Subcutaneous adipose tissue (tissue), 4 donors: ENCODE measurements around the gene ZNF597. TPM values are rescaled to one million over a fixed set of nuclear protein-coding genes. Genes with fewer than 3 reads are reported as not detected.

ENCODE experiments used
- total RNA-seq, 4 donors: library from RNA; depleted of rRNA; stranded (reverse); fragments of >200 nt; gene quantifications; one replicate each; pipeline ENCODE4 v1.1.0, GENCODE V29; 2016
- TF ChIP-seq, protein P1 (sequence below): fragments of 450-650 bp; IDR thresholded peaks from one replicate; pipeline ENCODE4 v1.5.1; 2016; ENCODE audit warnings: low read depth, mild to moderate bottlenecking, control low read depth, antibody characterized with exemption, moderate library complexity

ZNF597 gene
- total RNA-seq, 4 donors from 2014 or later: 1.9 to 2.5 (median 2.2) TPM

DNA sequence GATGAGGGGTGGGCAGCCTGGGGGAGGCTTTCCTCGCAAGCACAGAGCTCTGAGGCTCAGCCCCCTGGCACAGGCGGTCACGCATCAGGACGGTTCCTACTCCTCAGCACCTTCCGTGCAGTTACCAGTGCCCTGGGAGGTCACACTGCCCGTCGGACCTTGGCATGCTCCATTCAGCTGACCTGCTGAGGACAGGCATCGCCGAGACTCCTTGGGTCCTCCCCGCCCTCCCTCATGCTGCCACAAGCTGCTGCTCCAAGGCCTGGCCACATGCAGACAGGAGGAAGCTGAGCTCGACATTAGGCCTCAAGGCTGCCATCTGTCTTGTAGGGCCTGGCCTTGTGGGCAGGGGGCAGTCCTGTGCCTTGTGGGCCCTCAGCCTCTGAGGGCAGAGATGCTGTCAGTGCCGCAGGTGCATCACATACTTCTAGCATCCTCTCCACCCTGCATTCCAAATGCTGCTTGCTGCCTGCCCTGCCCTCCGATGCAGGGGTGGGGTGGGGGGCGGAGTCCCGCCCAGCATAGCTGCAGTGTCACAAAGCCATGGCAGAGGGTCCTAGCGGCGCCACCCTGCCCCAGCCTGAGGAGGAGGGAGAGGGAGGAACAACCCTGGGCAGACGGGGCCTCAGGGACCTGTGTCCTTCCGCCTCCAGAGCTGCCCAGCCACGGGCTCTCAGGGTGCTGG is 42.7 kb upstream of the ZNF597 start:
- TF ChIP-seq, protein P1, sequence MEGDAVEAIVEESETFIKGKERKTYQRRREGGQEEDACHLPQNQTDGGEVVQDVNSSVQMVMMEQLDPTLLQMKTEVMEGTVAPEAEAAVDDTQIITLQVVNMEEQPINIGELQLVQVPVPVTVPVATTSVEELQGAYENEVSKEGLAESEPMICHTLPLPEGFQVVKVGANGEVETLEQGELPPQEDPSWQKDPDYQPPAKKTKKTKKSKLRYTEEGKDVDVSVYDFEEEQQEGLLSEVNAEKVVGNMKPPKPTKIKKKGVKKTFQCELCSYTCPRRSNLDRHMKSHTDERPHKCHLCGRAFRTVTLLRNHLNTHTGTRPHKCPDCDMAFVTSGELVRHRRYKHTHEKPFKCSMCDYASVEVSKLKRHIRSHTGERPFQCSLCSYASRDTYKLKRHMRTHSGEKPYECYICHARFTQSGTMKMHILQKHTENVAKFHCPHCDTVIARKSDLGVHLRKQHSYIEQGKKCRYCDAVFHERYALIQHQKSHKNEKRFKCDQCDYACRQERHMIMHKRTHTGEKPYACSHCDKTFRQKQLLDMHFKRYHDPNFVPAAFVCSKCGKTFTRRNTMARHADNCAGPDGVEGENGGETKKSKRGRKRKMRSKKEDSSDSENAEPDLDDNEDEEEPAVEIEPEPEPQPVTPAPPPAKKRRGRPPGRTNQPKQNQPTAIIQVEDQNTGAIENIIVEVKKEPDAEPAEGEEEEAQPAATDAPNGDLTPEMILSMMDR: no peak

DNA sequence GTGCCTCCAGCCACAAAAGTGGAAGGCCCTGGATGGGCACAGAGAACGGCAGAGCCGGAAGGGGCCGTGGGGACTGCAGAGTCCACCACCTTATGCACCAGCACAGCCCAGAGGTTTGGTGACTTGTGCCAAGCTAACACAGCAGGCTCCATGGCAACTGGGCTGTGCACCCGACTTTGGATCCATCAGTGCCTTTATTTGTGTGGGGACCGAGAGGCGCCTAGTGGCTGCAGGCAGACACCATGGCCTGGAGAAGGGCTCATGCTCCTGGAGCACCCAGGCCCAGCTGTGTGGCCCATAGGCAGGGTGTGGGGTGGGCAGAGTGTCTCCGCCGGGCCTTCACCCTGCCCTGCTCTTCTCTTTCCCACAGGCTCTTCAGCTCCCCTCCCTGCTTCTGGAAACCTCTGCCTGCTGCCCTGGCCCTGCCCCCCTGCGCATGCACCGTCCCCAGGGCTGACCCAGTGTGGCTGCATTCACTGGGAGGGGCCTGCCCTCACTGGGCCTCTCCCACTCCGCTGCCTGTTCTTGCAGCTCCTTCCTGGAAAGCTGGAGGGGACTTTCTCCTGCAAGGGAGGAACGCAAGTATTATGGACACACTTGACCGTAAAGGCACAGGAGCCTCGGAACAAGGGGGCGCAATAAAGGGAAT is 41.9 kb upstream of the ZNF597 start:
- TF ChIP-seq, protein P1: no peak

DNA sequence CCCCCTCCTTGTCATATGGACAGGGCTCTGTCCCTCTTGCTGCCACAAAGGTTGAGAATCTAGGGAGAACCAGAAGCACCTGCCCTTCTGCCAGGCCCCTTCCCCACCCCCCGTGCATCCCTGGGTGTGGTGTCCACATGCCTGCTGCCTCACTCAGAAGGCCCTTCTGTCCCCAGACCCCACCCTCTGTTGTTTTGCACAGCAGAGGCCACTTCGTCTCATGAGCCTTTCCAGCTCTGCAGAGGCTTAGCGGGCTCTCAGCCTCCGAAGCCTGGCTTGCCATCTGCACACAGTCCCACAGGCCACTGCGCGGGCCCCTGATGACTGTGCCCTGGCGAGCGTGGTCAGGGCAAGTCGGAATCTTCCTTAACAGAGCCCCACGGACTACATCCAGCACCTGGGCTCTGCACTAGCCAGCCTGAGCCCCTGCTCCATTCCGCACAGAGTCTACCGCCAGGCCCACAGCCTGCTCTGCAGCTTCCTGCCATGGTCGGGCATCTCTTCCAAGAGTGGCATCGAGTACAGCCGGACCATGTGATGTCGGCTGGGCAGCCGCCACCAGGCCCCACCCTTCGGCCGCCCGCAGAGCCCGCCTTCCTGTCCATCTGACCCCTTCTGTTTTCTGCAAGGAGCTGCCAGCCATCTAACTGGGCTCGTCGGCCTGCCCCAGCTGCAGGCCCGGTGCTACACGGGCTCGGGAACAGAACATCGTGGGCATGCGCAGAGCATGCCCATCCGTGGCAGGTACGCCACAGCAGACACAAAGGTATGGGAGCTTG is 41.2 kb upstream of the ZNF597 start:
- TF ChIP-seq, protein P1: no peak

DNA sequence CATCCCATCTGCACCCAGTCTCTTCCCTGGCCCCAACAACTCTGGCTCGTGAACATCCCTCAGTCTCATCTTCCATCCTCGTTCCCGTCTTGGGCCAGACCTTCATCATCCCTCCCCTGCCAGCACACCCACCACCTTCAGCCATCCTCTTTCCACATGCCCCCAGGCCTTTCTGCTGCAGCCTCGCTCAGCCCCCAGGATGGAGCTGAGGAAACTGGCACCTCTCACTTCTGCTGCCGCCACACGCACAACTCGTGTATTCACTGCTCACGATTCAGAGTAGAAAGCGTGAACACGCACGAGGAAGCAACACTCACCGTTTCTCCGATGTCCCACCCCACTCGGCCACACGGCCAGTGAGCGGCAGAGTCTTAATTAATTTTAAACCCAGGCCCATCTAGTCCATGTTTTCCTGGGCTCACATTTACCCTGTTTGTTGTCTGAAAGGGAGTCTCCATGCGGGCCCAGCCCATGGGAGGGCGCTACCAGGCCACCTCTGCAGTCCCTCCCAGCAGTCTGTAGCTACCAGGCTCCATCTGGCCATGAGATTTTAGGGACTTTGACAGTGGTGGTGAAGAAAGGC is 39.4 kb upstream of the ZNF597 start:
- TF ChIP-seq, protein P1: no peak

DNA sequence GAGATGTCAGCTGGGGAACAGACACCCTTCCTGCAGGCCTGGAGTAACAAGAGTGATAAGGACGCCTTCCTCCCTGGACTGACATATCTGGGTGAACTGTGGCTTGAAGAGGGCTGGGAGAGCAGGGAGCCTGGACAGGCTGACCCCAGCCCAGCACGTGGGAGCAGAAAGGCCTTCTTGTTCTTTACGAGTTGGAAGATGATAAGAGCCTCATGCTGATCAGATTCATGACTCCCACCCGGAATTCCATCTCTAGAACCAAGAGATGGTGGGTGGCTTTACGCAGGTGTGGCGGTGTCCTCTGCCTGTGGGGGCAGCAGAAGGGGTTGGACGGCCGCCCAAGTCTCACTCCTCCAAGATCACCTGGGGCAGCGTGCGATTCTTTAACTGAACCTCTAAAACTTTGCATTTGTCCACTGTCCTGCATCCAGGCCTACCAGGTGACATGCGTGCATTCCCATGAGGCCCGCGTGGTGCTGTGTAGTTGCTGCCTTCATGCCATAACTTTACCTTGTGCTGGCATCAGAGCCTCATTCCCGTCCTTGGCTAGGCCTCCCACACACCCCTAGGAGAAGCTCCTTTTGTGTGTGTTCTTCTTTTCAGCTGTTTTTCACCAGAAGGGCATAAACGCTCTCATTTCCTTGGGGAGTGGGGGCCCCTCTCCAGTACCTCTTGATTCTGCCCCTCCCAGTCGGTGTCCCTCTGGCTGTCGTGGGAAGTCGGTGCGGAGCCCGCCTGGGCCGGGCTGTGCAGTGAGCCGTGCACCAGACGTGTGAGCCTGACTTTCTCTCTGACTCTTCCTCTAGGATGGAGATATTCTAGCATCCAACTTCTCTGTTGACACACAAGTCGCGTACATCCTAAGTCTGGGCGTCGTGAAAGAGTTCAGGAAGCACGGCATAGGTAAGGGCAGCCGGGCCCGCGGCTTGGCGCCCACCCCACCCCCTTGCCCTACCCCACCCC is 38.7 kb upstream of the ZNF597 start:
- TF ChIP-seq, protein P1: no peak

DNA sequence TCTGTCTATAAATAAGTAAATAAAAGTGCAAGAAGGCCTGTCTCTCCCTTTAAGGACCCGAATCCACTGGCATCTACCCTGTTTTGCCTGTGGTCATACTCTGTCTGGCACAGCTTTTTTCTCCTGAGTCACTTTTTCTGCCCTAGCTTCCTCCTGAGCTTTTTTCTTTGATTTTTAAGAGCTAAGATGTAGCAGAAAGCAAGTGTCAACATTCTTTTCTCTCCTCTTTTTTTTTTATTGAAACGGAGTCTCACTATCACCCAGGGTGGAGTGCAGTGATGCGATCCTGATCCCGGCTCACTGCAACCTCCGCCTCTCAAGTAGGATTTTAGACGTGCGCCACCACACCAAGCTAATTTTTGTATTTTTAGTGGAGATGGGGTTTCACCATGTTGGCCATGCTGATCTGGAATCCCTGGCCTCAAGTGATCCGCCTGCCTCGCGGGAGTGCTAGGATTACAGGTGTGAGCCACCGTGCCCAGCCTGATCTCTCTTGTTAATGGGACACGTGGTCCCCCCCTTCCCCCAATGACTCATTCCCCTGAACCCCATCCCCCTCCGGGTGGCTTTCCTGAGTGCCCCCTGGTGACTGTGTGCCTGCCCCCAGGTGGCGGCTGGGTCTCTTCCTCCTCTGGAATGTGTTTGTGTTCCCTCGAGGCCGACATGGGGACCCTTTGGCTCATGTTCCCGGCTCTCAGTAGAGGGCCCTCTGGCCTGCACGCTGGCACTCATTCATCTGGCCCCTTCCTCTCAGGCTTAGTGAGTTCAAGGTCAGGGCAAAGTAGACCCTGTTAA is 37.8 kb upstream of the ZNF597 start:
- TF ChIP-seq, protein P1: no peak
